GM10248 (cell line): ENCODE results near the gene ZBTB40.

ENCODE experiments used
- CTCF ChIA-PET: fragments of 300-600 bp; sonication (Branson Sonifier 250); formaldehyde crosslinking; extraction: SDS; loops from one replicate; lab custom pipeline; 2021; ENCODE audit warnings: antibody characterized with exemption; lab: Yijun Ruan, JAX
- POLR2A ChIA-PET: fragments of 350-650 bp; sonication (Branson Sonifier 250); formaldehyde crosslinking; extraction: SDS; loops from one replicate; lab custom pipeline; 2020; ENCODE audit warnings: antibody characterized with exemption; lab: Yijun Ruan, JAX
- DNase-seq: peaks from one replicate; pipeline ENCODE4 v3.0.0; 2012; ENCODE audit errors: extremely low spot score
- CTCF ChIP-seq: IDR thresholded peaks from 2 replicates; pipeline ENCODE4 v1.5.1; 2012; ENCODE audit warnings: mild to moderate bottlenecking, low read depth; ENCODE audit errors: extremely low read depth, missing control alignments, control extremely low read depth

The ZBTB40 gene

GRCh38 chr1:22526098-22526497 is 74.4 kb downstream of the ZBTB40 start:
- TF ChIP-seq CTCF, result no peak
- no peak for DNase-seq
- CTCF ChIA-PET, result no interaction called here
- POLR2A ChIA-PET, result no interaction called here

DNA sequence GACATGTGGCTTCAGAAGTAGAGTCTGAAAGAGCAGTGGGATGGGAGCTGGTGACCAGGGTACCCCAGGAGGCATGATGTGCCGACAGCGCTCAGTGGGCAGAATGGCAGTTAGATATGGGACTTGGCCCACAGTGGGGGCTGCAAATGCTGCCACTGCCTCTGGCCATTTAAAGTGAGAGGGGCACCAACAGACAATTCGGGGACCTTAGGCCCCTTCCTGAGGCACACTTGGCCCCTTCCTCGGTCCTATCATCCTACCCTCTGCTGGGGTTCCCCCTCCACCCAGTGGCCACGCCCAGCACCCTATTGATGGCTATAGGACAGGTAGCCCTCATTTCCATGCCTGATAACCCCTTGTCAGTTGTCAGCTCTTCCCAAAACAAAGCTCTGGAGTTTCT is 75.0 kb downstream of the ZBTB40 start:
- ChIA-PET POLR2A (no interaction called here), CTCF (no interaction called here)
- DNase-seq, result no peak
- TF ChIP-seq CTCF, result no peak

GRCh38 chr1:22527122-22527521 is 75.5 kb downstream of the ZBTB40 start:
- DNase-seq, result no peak
- POLR2A ChIA-PET, result no interaction called here
- no peak for TF ChIP-seq CTCF
- CTCF ChIA-PET, result no interaction called here

- no peak for DNase-seq
These were observed 76.1 kb downstream of the ZBTB40 start for GRCh38 chr1:22527555-22528296.

DNA sequence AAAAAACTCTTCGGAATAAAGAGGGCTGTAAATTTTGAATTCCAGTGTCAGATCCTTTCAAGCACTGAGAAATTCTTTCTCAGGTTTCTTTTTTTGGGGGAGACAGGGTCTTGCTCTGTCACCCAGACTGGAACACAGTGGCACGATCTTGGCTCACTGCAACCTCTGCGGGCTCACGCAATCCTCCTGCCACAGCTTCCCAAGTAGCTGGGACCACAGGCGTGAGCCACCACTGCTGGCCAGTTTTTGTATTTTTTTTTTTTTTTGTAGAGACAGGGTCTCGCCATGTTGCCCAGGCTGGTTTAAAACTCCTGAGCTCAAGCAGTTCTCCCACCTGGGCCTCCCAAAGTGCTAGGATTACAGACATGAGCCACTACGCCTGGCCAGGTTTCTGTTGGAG is 76.8 kb downstream of the ZBTB40 start:
- POLR2A ChIA-PET, result no interaction called here
- CTCF ChIA-PET, result no interaction called here
- no peak for TF ChIP-seq CTCF
- no peak for DNase-seq

More at GRCh38 chr1:22527555-22528296, 76.1 kb downstream of the ZBTB40 start:
- CTCF ChIA-PET, result no interaction called here
- POLR2A ChIA-PET, result no interaction called here
- no peak for TF ChIP-seq CTCF

- DNase-seq, result no peak
- no peak for TF ChIP-seq CTCF
- ChIA-PET CTCF (interaction anchor here (1.4 kb wide), 1 partner anchor 10 kb away, joined by 4 read pairs; no protein-coding TSS in a partner anchor), POLR2A (no interaction called here)
These were observed 78.4 kb downstream of the ZBTB40 start for GRCh38 chr1:22529901-22530621.
